ENCODE results near the gene PINLYP. TPM values are rescaled to one million over a fixed set of nuclear protein-coding genes. Genes with fewer than 3 reads are reported as not detected.

Gene PINLYP
- total RNA-seq, 4 donors from 2014 or later = 3.8 to 18.4 (median 8.6) TPM

- ATAC-seq (ENCODE audit: low FRiP score) = peak; percentile 39
- no peak for DNase-seq (ENCODE audit: low spot score)
These were observed 43.3 kb downstream of the PINLYP start for GRCh38 chr19:43618921-43619261.

GRCh38 chr19:43619262-43620060 is 43.9 kb downstream of the PINLYP start, which contains the start of gene ZNF428:
TSS of gene ZNF428 (minus strand) at chr19:43619629. CDS start at chr19:43614304, 5,325 bp downstream.
- peak; percentile 69 for DNase-seq (ENCODE audit: low spot score)
- TF ChIP-seq CTCF (IDR thresholded peaks at IDR 0.05) = no peak
- peak; percentile 97 for ATAC-seq (ENCODE audit: low FRiP score)

More at GRCh38 chr19:43618921-43619261, 43.3 kb downstream of the PINLYP start:
- TF ChIP-seq CTCF (IDR thresholded peaks at IDR 0.05) = no peak

- DNase-seq (ENCODE audit: low spot score) = no peak
- no peak for TF ChIP-seq CTCF (IDR thresholded peaks at IDR 0.05)
- ATAC-seq (ENCODE audit: low FRiP score) = no peak
These were observed 44.7 kb downstream of the PINLYP start for GRCh38 chr19:43620061-43621001.

- DNase-seq (ENCODE audit: low spot score) (no peak), ATAC-seq (ENCODE audit: low FRiP score) (no peak)
- TF ChIP-seq CTCF (IDR thresholded peaks at IDR 0.05) = no peak
These were observed 46.5 kb downstream of the PINLYP start for GRCh38 chr19:43622070-43622469.

- ATAC-seq (ENCODE audit: low FRiP score) = no peak
- DNase-seq (ENCODE audit: low spot score) = no peak
- TF ChIP-seq CTCF (IDR thresholded peaks at IDR 0.05) = no peak
These were observed 47.4 kb downstream of the PINLYP start for GRCh38 chr19:43622956-43623355.

- ATAC-seq (ENCODE audit: low FRiP score) = no peak
- no peak for TF ChIP-seq CTCF (IDR thresholded peaks at IDR 0.05)
- DNase-seq (ENCODE audit: low spot score) = no peak
These were observed 48.5 kb downstream of the PINLYP start for GRCh38 chr19:43623889-43624670.

Data from omental fat pad (tissue), 4 donors.